GM10266 (cell line): ENCODE results near the gene COPG1.

Experiments used
- DNase-seq: peaks from one replicate; pipeline ENCODE4 v3.0.0; 2012; ENCODE audit errors: extremely low spot score
- CTCF ChIP-seq: IDR thresholded peaks from 2 replicates; pipeline ENCODE4 v1.5.1; 2012; ENCODE audit warnings: mild to moderate bottlenecking, low read depth; ENCODE audit not compliant: control insufficient read depth, insufficient read depth; ENCODE audit errors: missing control alignments

The COPG1 gene

GRCh38 chr3:129315998-129316247 lies 66.5 kb downstream of the COPG1 start:
- TF ChIP-seq CTCF = no peak

GRCh38 chr3:129316248-129317013 lies 67.0 kb downstream of the COPG1 start:
- DNase-seq = peak; percentile 92
- peak; percentile 92 for TF ChIP-seq CTCF

More at GRCh38 chr3:129315998-129316247, 66.5 kb downstream of the COPG1 start:
- no peak for DNase-seq

- no peak for DNase-seq
- TF ChIP-seq CTCF = no peak
Measured at GRCh38 chr3:129317014-129317771, 67.8 kb downstream of the COPG1 start.

- no peak for TF ChIP-seq CTCF
- DNase-seq = no peak
Measured at GRCh38 chr3:129317848-129318247, 68.4 kb downstream of the COPG1 start.

- no peak for TF ChIP-seq CTCF
Measured at GRCh38 chr3:129318921-129319320, 69.5 kb downstream of the COPG1 start.

GRCh38 chr3:129320261-129320660 lies 70.9 kb downstream of the COPG1 start:
- TF ChIP-seq CTCF = no peak
- DNase-seq = no peak

More at GRCh38 chr3:129318921-129319320, 69.5 kb downstream of the COPG1 start:
- no peak for DNase-seq
